SK-N-MC (cell line): ENCODE results near the gene ROPN1L.

Source experiments
- DNase-seq: peaks from one replicate; pipeline ENCODE4 v3.0.0-alpha.2; 2011; ENCODE audit warnings: low read depth, low spot score
- H3K27ac ChIP-seq: fragments of 200-600 bp; sonication (generic); 2 replicates; pipeline ENCODE4 v1.5.1; 2016; ENCODE audit warnings: mixed run types
- H3K36me3 ChIP-seq: fragments of 200-600 bp; sonication (generic); 2 replicates; pipeline ENCODE4 v1.6.1; 2017; ENCODE audit warnings: antibody characterized with exemption, low read length, mixed read lengths; ENCODE audit not compliant: insufficient read depth
- H3K4me3 ChIP-seq: fragments of 200-600 bp; sonication (generic); 2 replicates; pipeline ENCODE4 v1.5.1; 2016
- H3K9ac ChIP-seq: fragments of 200-600 bp; sonication (generic); 2 replicates; pipeline ENCODE4 v1.8.0; 2017; ENCODE audit warnings: mixed run types, mixed read lengths; ENCODE audit not compliant: insufficient read length
- H3K9me3 ChIP-seq: fragments of 200-600 bp; sonication (generic); 2 replicates; pipeline ENCODE4 v1.6.1; 2017; ENCODE audit warnings: low read depth, mild to moderate bottlenecking, antibody characterized with exemption, low read length, moderate library complexity, mixed read lengths
- EZH2 ChIP-seq: fragments of 200-600 bp; sonication (generic); IDR thresholded peaks from one replicate; pipeline ENCODE4 v1.6.1; 2017; ENCODE audit warnings: antibody characterized with exemption
- FOXP2 ChIP-seq: optimal IDR thresholded peaks from 2 replicates; pipeline ENCODE3; 2011; ENCODE audit warnings: mild to moderate bottlenecking, moderate library complexity; ENCODE audit not compliant: insufficient read depth; ENCODE audit errors: extremely low read length, control extremely low read depth
- POLR2AphosphoS5 ChIP-seq: IDR thresholded peaks from 2 replicates; pipeline ENCODE4 v1.6.1; 2012; ENCODE audit warnings: mild to moderate bottlenecking, low read depth, low read length, borderline replicate concordance

Gene ROPN1L

DNA sequence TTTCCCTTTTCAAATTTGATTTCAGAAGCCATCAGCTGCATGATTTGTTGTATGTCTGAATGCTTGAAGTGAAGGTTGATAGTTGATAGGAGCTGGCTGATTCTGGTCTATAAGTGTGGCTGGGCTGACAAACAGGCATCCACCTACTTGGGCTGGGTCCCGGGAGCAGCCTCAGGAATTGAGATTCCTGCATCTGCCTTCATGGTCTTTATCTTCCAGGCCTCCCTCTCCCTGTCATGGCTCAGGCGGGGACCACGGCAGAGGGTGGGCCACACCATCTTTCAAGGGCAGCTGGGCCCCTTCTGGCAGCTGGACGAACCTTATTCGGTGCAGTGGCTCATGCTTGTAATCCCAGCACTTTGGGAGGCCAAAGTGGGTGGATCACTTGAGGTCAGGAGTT is 55.9 kb downstream of the ROPN1L start:
- no peak for DNase-seq
- no peak overlapping the region for H3K9ac ChIP-seq
- no peak overlapping the region for H3K4me3 ChIP-seq
- no peaks in the 10 kb centered on the region for H3K9me3 ChIP-seq
- no peak overlapping the region for H3K27ac ChIP-seq
- no peaks in the 10 kb centered on the region for H3K36me3 ChIP-seq
- TF ChIP-seq EZH2 (no peak), POLR2AphosphoS5 (no peak), FOXP2 (no peak)

DNA sequence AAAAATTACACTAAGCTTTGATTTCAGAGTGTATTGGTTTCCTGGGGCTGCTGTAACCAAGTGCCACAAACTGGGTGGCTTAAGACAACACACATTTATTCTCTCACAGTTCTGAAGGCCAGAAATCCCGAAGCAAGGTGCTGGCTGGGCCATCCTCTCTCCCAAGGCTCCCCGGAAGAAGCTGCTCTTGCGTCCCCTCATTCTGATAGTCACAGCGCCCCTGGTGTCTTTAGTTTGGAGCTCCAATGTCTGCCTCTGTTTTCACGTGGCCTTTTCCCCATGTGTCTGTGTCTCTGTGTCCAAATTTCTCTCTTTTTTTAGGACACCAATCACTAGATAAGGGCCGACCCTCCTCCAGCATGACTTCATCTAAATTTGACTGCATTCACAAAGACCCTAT is 56.7 kb downstream of the ROPN1L start:
- Histone ChIP-seq H3K4me3 (no peak overlapping the region), H3K9me3 (no peaks in the 10 kb centered on the region), H3K36me3 (no peaks in the 10 kb centered on the region), H3K27ac (no peak overlapping the region), H3K9ac (no peak overlapping the region)
- TF ChIP-seq POLR2AphosphoS5: no peak
- TF ChIP-seq FOXP2: no peak
- TF ChIP-seq EZH2: no peak
- DNase-seq: no peak

DNA sequence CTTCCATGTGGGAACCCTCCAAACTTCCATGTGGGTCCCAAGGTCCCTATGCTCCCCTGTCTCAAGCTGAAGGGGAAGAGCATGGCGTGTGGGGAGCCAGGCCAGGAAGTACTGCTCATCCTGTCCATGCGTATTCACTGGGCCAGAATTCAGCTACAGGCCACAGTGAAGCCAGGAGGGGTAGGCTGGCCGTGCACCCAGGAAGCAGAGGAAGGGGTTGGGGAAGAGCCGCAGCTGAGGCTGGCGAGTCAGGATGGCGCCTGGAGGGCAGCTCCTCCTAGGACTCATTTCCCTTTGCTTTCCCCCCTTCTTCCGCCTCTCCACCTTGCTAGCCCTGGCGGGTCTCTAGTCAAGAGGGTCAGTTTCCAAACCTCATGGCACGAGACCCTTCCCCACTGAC is 57.4 kb downstream of the ROPN1L start:
- no peak for TF ChIP-seq FOXP2
- TF ChIP-seq EZH2: no peak
- no peak for TF ChIP-seq POLR2AphosphoS5
- no peak for DNase-seq
- Histone ChIP-seq H3K9me3 (no peaks in the 10 kb centered on the region), H3K27ac (no peak overlapping the region), H3K9ac (no peak overlapping the region), H3K36me3 (no peaks in the 10 kb centered on the region), H3K4me3 (no peak overlapping the region)

- no peak for DNase-seq
- Histone ChIP-seq H3K27ac (no peak overlapping the region), H3K9ac (no peak overlapping the region), H3K36me3 (no peaks in the 10 kb centered on the region), H3K9me3 (no peaks in the 10 kb centered on the region), H3K4me3 (no peak overlapping the region)
- no peak for TF ChIP-seq POLR2AphosphoS5
- TF ChIP-seq EZH2: no peak
- no peak for TF ChIP-seq FOXP2
Observed at GRCh38 chr5:10499776-10500175, 58.1 kb downstream of the ROPN1L start.

GRCh38 chr5:10500669-10501068 is 59.0 kb downstream of the ROPN1L start:
- Histone ChIP-seq H3K9me3 (no peaks in the 10 kb centered on the region), H3K36me3 (no peaks in the 10 kb centered on the region), H3K4me3 (no peak overlapping the region), H3K27ac (peak overlapping the region; percentile 82; the same call in 1 of the 2 replicates), H3K9ac (peak overlapping the region; percentile 69)
- DNase-seq: no peak
- TF ChIP-seq POLR2AphosphoS5 (no peak), EZH2 (no peak), FOXP2 (no peak)

DNA sequence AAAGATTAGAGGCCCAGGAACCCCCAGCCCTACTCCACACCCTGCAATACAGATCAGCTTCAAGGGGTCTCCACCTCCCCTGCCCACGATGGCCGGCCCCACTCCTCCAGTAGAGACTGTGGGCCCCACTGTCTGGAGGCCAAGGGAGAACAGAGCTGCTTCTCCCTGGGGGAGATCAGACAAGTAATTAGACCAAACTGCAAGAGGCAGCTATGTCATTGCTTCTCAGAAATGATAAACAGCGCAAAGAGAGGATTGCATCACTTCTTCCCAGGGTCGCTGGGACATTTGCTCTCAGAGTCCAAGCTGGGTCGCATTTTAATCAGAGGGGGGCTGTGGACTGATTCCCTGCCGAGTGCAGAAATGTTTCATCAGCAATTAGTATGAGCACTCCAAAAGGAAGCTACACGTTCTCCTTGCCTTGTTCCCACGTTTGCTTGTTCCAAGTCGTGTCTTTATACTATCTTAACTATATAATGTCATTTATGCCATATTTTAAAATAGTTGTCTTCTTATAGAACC is 59.9 kb downstream of the ROPN1L start:
- DNase-seq: no peak
- TF ChIP-seq EZH2: no peak
- TF ChIP-seq POLR2AphosphoS5: no peak
- peak; percentile 38 for TF ChIP-seq FOXP2

DNA sequence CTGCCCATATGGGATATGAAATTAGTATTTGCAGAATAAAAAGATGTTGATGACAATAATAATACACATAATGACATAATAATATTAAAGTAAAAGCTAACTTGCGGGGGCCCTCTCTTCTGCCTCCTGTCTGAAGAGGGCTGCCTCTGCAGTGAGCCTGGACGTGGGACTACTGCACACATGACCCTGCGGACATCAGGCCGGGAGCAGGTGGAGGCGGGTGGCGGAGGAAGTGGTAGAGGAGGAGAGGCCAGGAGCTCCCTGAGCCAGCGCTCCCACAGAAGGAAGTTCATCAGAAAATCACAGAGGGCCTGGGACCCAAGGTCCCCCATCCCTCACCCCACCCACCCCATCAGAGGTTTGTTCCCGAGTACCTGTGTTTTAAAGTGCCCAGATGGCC is 60.5 kb downstream of the ROPN1L start:
- TF ChIP-seq FOXP2 (no peak), EZH2 (no peak)
- no peak for DNase-seq
- Histone ChIP-seq H3K4me3 (peak overlapping the region; percentile 47), H3K9me3 (no peaks in the 10 kb centered on the region), H3K9ac (peak overlapping the region; percentile 69), H3K27ac (peak overlapping the region; percentile 82), H3K36me3 (no peaks in the 10 kb centered on the region)

More for the DNA sequence above, 59.9 kb downstream of the ROPN1L start:
- peak overlapping the region; percentile 47 for H3K4me3 ChIP-seq
- H3K9me3 ChIP-seq: no peaks in the 10 kb centered on the region
- H3K9ac ChIP-seq: peak overlapping the region; percentile 69
- H3K27ac ChIP-seq: peak overlapping the region; percentile 82
- no peaks in the 10 kb centered on the region for H3K36me3 ChIP-seq

GRCh38 chr5:10502578-10502977 is 60.9 kb downstream of the ROPN1L start:
- TF ChIP-seq FOXP2: no peak
- TF ChIP-seq POLR2AphosphoS5: no peak
- TF ChIP-seq EZH2: no peak
- no peak for DNase-seq
- Histone ChIP-seq H3K27ac (no peak overlapping the region), H3K36me3 (no peaks in the 10 kb centered on the region), H3K9me3 (no peaks in the 10 kb centered on the region), H3K9ac (no peak overlapping the region), H3K4me3 (no peak overlapping the region)

DNA sequence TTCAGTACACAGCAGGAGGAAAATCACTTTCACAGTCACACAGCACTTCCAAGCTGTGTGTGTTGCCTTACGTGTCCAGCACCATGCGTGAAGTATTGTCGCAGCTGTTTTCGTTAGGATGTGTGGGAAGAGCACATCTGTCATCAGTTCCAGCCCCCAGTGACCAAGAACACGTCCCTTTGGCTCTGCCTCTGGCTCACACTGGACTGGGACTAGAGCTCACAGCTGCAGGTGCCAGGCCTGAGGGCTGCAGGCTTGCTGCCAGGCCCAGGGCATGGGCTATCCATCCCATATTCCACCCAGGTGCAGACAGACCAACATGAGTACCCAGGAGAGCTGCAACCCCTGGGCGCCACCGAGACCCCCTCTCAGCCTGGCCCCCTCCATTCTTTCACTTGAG is 61.6 kb downstream of the ROPN1L start:
- no peak for DNase-seq
- no peak overlapping the region for H3K27ac ChIP-seq
- TF ChIP-seq POLR2AphosphoS5: no peak
- no peak for TF ChIP-seq FOXP2
- TF ChIP-seq EZH2: no peak
- no peaks in the 10 kb centered on the region for H3K36me3 ChIP-seq
- no peak overlapping the region for H3K9ac ChIP-seq
- H3K9me3 ChIP-seq: no peaks in the 10 kb centered on the region
- H3K4me3 ChIP-seq: no peak overlapping the region
